Muscle of arm (tissue), 12 donors: Measurements from ENCODE around the gene PCBP3. TPM values are rescaled to one million over a fixed set of nuclear protein-coding genes. Genes with fewer than 3 reads are reported as not detected.
"Not testable (repeated sequence)": the region's sequence is repeated elsewhere in the genome, so short reads cannot be mapped to it uniquely, and the experiment has no call there.

Source experiments
- DNase-seq: peaks from one replicate; pipeline ENCODE4 v3.0.0-alpha.2; 2013
- polyA plus RNA-seq, 12 donors: library from polyadenylated mRNA; unstranded; fragments of 120-200 nt; gene quantifications; one replicate each; pipeline ENCODE4 v1.2.1, GENCODE V29; 2013; ENCODE audit not compliant: insufficient read length in 12 of 12

The PCBP3 gene
- polyA plus RNA-seq, 12 donors, result 0.88 to 4.2 (median 1.3) TPM; not detected in 2

DNA sequence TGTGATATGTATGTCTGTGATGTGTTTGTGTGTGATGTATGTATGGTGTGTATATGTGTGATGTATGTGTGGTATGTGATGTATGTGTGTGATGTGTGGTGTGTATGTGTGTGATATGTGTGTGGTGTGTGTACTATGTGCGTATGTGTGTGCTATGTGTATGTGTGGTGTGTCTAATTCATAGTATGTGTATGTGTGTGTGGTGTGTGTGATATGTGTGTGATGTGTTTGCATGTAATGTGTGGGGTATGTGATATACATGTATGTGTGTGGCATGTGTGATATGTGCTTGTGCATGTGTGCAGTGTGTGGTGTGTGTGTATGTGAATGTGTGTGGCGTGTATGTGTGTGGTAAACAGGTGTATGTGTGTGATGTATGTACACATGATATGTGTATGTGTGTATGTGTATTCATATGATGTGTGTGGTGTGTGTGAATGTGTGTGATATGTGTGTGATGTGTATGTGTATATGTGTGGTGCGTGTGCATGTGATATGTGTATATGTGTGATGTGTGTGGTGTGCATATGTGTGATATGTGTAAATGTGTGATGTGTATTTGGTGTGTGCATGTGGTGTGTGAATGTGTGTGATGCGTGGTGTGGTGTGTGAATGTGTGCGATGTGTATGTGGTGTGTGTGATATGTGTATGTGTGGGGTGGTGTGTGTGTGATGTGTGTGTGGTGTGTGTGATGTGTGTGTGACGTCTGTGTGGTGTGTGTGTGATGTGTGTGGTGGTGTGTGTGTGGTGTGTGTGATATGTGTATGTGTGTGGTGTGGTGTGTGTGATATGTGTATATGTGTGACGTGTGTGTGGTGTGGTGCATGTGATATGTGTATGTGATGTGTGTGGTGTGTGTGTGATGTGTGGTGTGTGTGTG lies 8.0 kb upstream of the PCBP3 start:
- no peak for DNase-seq

DNA sequence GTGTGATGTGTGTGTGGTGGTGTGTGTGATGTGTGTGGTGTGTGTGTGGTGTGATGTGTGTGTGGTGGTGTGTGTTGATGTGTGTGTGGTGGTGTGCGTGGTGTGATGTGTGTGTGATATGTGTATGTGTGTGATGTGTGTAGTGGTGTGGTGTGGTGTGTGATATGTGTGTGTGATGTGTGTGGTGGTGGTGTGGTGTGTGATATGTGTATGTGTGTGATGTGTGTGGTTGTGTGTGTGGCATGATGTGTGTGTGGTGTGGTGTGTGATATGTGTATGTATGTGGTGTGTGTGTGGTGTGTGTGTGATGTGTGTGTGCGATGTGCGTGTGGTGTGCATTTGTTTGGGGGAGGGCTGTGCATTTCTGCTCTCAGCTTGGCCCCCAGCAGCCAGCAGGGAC lies 7.1 kb upstream of the PCBP3 start:
- no peak for DNase-seq

DNA sequence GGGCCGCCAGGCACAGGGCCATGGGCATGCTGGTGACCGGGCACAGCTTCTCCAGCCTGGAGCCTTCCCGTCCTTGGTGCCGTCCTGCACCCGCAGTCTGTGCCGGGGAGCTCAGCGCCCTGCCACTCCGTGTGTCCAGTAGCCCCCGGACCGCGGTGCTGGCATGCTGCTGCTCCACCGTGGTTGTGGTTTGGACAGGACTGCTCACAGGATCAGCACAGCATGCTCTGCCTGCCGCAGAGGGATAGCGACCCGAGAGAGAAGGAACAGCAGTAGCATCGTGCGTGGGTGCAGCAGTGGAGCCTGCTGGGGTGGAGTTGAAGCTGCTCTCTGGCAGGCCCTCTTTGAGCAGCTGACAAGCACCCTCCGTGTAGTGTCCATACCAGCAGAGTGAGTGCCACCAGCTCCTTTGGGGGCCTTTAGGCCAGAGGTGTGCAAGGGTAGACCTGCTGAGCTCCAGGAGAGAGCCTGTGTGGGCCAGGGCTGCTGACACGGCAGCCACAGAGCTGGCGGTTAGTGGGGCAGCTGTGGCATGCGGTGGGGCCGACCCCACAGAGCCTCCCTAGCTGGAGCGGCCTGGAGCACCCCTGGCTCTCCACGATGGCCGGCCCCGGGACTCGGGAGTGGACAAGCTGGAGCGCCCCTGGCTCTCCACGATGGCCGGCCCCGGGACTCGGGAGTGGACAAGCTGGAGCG lies 6.4 kb upstream of the PCBP3 start:
- no peak for DNase-seq

DNA sequence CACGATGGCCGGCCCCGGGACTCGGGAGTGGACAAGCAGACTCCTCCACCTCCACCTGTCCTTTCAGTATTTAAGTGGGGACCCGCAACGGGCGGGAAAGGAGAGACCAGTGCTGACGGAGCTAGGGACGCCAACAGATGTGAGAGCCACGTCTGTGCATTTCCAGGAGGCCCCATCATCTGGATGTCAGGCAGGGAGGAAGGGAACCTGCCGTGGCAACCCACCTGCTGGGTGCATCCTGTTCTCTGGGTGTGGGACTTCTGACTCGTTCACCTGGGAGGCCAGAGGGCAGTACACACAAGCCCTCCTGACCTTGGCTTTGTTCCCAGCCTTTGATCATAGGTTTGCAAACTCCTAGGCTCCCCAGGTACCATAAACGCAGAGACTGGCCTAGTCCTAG lies 5.6 kb upstream of the PCBP3 start:
- DNase-seq, result no peak

DNA sequence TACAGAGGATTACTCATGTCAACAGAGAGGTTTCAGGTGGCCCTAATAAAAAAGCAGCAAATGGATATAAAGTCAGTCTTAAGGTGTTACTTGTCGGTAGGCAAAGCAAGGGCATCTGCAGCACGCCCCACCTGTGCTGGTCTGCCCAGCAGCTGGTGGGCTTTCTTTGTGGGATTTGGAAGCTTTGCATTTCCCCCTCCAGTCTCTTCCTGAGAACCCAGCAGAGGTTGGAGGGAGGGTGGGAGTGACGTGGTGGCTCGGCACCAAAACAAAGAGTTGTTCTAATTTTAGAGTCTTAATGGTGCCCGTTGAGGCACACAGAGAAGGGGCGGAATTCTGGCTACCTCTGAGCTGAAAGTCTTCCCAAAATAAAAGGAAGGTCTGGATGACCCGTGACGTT lies 4.8 kb upstream of the PCBP3 start:
- no peak for DNase-seq

DNA sequence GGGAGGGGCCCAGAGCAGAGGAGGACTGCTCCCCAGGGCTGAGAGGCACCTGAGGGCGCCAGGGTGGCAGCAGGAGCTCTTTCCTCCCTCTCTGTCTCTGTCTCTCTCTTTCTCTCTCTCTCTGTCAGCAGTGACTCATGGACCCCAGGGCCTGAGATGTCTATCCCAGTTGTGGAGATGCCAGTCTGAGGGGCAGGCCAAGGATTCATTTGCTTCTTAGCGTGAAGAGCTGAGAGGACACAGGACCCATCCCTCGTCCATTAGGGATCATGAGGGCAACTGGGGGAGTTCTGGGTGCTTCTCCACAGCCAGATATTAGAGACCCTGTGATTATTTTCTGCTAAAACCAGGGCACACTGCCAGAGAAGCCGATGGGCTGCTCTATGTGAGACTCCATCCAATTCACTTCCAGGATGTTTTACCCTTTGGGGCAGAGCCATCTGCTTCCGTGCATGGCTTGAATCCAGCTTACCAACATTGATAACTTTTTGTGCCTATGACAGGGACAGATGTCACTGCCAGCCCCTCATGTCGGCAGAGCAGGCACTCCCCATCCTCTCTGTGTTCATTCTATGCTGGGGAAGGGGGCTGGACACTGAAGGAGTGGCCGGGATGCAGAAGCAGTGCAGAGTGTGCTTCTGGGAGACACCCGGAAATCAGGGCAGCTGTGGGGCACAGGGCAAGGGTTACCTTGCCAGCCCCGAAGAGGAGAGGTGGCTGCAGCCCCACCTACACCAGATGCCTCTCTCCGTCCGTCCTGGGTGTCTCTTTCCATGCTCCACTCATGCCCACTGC lies 4.1 kb upstream of the PCBP3 start:
- DNase-seq, result no peak

DNA sequence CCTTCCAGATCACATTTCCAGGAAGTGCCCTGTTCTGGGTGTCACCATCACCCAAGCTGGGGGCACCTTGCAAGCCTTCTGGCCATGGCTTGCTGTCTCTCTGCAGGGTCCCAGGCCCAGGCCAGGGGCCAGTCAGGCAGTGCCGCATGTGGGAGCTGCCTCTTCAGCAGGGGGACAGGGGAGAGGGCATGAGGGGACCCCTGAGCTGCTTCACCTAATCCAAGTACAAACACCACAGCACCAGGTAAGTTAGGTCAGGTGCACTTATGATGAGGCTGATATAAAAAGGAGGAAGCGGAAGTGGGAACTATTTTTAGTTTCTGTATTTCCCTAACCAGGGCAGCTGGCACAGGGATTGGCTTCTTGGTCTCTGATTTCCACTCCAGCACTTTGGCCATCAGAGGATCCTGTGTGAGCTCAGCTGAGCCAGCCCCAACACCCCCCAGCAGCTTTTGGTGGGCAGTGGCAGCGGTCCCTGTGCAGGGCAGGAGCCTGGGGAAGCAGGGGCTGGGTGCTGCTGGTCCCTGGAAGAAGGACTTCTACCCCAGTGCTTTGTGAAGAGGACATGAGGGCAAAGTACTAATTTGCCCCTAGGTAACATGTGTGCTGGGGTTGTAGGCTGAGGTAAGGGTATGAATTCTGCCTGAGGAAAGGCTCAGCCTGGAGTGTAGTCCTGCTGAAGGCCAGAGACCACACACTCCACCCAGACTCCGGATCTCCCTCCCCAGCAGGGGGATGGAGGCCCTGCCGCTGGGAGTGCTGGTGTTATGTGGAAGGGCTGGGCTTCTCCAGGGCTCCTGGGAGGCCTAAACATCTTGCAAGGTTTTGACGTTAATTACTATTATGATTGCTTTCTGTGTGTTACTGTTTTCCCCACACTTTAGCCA lies 3.3 kb upstream of the PCBP3 start:
- DNase-seq, result no peak

DNA sequence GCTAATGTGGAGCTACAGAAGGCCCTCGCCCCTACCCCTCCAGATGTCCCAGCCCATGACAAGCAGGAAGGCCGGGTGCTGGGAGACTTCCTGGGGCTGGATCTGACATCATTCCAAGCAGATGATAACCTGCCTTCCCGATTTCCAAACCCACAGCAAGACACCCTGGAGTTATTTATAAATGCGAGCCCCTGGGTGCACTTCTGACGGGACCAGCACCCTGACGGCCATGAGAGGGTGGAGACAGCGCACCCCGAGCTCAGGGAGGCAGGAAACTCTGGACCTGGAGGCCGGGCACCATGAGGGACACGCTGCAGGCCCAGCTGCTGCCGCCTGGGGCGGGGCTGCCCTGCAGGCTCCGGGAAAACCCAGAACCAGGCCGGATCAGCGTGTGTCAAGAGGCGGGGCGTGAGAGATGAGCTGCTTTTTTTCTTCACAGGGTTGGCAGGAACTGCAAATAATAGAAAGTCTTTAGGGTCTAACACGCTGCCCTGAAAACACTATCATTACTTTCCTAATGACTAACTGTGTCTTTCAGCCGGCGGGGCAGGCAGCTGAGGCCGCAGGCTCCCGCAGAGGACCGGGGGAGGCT lies 2.5 kb upstream of the PCBP3 start:
- DNase-seq, result no peak

DNA sequence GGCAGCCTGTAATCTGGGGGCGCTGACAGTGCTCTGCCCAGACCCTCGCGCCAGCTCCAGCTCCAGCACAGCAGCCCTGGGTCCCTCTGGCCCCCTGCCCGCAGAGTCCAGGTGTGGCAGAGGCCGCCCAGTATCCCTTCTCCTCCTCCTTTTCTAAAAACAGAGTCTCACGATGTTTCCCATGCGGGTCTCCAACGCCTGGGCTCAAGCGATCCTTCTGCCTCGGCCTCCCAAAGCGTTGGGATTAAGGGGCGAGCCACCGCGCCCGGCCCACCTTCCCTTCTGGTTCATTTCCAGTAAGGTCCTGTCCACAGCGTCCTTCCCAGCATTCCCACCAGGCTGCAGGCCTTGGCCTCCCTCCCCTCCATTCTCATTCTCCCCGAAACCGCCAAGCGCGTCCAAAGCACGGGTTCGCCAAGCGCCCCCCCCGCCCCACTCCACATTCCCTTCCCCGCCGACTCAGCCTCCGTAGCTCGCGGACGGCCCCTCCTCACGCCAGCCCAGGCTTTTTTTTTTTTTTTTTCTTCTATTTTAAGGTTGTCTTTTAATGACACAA lies 2.0 kb upstream of the PCBP3 start:
- DNase-seq, result no peak

DNA sequence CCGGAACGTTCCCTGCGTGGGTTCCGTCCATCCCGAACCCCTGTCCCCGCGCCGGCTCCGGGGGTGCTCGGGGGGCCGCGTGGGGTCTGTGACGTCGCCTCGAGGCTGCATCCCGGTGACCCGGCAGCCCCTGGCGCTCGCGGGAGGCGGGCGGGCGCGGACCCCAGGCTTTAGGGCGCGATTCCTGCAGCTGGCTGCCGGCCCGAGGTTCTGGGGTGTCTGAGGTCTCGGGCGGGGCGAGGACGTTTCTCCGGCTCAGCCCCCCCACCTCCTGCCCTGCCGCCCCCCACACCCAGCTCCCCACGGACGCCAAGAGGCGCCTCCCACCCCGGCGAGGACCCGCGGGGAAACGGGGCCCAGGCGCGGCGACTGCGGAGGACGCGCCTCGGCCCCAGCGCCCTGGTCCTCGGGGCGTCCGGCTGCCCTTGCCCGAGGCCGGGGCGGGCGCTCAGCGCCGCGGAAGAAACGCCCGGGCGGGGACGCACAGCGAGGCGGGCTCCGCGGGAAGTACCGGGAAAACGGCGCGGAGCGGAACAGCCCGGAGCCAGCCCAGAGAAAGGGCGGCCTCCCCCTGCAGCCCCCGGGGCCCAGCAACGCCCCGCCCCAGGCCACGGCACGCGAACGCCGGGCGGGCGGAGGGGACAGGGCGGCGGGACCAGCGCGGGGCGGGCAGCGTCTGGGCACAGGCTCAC lies 1.3 kb upstream of the PCBP3 start:
- DNase-seq, result no peak

DNA sequence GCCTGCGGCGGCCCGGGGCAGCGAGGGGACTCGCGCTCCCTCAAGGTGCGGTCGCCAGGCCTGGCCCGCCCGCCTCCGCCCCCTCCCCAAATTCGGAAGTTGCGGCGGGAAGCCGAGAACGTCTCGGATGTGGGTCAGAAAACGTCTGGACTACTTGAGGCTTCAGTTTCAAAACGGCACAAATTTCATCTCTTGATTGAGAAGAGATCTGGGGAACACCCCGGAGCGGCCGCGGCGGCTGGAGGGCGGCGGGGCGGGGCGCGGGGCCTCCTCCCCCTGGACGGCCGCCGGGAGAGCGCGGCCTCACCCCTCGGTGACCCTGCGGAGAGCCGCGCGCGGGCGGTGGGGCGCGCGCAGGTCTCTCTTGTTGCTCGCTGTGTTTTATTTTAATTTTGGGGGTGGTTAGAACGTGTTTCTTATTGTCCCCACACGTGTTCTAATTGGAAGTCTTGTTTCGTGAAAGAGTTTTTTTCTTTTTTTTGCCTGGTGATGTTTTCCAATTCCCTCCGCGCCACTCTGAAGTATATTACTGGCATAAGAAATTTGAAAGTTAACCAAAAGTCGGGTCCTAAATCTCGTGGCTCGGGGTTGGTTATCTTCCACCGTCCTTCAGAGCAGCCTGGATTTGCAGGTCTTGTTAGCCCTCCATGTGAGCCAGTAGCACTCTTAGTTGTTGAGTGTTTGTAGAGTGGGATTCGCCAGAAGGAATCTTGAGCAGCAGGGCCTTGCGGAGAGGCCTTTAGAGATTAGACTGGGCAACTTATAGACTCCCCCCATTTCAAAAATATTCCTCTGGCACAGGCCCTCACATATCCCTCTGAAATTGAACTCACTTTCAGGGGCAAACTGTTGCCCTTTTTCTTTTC lies 749 bp downstream of the PCBP3 start:
- no peak for DNase-seq

DNA sequence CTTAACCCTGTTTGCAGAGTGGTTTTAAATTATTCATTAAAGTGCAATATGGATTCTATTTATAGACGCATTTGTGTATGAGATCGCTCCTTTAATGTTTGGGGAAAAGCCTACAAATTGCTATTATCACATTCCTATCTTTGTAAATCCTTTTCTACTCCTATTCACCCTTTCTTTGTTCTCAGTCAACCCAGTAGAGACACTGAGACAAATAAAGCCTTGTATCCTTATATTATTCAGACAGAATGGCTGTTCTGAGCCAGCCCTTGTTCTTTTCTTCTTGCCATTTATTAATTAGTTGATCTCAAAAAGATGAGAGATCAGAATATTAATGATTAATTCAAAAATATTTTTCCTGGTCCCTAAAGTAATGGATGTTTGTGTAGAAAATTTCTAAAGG lies 8.4 kb downstream of the PCBP3 start:
- no peak for DNase-seq

DNA sequence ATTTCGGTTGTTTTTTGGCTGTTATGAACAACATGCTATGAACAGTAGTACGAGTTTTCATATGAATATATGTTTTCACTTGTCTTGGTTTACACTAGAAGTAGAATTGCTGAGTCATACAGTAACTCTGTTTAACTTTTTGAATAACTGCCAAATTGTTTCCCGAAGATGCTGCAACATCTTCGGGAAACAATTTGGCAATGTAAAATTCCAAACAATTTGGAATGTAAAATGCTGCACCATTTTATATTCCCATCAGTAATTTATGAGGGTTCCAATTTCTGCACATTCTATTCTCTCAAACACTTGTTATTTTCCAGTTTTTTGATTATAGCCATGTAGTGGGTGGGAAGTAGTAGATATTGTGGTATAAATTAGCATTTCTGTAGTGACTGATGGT lies 11.6 kb downstream of the PCBP3 start:
- DNase-seq, result no peak

DNA sequence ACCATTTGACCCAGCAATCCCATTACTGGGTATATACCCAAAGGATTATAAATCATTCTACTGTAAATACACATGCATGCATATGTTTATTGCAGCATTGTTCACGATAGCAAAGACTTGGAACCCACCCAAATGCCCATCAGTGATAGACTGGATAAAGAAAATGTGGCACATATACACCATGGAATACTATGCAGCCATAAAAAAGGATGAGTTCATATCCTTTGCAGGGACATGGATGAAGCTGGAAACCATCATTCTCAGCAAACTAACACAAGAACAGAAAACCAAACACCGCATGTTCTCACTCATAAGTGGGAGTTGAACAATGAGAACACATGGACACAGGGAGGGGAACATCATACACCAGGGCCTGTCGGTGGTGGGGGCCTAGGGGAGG lies 12.6 kb downstream of the PCBP3 start:
- DNase-seq, result not testable (repeated sequence)

DNA sequence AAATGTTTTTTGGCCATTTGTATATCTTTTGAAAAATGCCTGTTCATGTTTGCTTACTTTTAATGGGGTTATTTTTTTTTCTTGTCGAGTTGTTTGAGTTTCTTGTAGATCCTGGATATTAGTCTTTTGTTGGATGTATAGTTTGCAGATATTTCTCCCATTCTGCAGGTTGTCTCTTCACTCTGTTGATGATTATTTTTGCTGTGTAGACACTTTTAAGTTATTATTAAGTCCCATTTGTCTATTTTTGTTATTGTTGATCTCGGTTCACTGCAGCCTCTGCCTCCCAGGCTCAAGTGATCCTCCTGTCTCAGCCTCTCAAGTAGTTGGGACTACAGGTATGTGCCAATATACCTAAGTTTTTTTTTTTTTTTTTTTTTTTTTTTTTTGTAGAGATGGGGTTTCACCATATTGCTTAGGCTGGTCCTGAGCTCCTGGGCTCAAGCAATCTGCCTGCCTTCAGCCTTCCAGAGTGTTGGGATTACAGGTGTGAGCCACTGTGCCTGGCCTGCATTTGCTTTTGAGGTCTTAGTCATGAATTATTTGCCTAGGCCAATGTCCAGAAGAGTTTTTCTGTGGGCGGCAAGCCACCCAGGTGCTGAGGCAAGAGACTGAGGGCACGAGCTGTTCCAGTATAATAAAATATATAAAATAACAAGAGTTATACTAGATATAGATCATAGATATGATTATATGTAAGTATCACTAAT lies 18.5 kb downstream of the PCBP3 start:
- not testable (repeated sequence) for DNase-seq

DNA sequence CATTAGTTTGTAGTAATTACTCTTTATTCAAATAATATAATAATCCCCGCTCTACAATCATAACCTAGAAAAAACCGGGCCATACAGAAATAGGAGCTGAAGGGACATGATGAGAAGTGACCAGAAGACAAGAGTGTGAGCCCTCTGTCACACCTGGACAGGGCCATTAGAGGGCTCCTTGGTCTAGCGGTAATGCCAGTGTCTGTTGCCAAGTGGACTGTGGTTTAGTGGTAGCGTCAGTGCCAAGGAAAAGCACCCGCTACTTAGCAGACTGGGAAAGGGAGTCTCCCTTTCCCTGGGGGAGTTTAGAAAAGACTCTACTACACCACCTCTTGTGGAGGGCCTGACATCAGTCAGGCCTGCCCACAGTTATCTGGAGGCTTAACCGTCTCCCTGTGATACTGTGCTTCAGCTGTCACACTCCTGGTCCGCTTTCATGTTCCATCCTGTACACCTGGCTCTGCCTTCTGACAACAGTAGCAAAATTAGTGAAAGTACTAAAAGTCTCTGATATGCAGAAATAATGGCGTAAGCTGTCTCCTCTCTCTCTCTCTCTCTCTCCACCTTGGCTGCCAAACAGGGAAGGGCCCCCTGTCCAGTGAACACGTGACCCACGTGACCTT lies 19.2 kb downstream of the PCBP3 start:
- DNase-seq, result not testable (repeated sequence)

DNA sequence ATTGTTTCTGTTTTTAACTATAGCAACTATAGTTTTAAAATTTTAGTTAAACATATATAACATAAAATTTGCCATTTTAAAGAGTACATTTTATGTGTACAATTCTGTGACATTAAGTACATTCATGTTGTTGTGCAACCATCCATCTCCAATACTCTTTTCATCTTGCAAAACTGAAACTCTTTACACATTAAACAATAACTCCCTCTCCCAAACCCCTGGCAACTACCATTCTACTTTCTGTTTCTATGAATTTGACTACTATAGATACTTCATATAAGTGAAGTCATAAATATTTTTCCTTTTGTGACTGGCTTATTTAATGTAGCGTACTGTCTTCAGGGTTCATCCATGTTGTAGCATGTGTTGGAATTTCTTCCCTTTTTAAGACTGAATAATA lies 25.9 kb downstream of the PCBP3 start:
- no peak for DNase-seq

DNA sequence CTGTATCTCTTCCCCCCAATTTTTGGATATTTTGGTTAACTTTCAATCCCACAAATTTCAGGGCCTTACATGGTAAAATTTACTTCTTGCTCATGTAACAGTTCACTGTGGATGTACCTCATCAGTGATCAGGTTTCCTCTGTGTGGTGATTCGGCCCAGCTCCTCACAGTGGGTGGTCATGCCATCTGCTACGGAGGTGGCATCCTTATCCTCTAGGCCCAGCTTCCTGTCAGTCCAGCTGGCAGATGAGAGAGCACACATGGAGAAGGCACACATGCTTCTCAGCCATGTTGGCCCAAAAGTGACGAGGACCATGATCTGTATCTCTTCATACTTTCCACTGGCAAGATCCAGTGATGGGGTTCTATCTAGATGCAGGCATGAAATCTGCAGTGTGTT lies 27.2 kb downstream of the PCBP3 start:
- no peak for DNase-seq
